SU-DHL-6 (cell line): ENCODE results near the gene WDR19.
A peak's percentile ranks its signal among the peaks of the same experiment; 100 is the strongest.

Source experiments
- H2AFZ ChIP-seq: fragments of 200-600 bp; sonication (generic); 2 replicates; pipeline ENCODE4 v1.6.1; 2014; ENCODE audit warnings: low read depth, mild to moderate bottlenecking, moderate library complexity, mixed read lengths, antibody characterized with exemption, low read length; ENCODE audit not compliant: severe bottlenecking
- H3F3A ChIP-seq: fragments of 200-600 bp; shearing (Covaris generic); 2 replicates; pipeline ENCODE4 v1.6.0; 2016; ENCODE audit warnings: antibody characterized with exemption, mild to moderate bottlenecking; ENCODE audit not compliant: insufficient read depth
- H3K27ac ChIP-seq: fragments of 200-600 bp; sonication (generic); 2 replicates; pipeline ENCODE4 v1.5.1; 2016; ENCODE audit warnings: low read depth, mild to moderate bottlenecking, low read length, moderate library complexity, mixed read lengths
- H3K27me3 ChIP-seq: fragments of 200-600 bp; sonication (generic), shearing (Covaris generic); 2 replicates; pipeline ENCODE4 v1.6.0; 2014; ENCODE audit warnings: mild to moderate bottlenecking, low read length
- H3K36me3 ChIP-seq: fragments of 200-600 bp; sonication (generic); 2 replicates; pipeline ENCODE4 v1.6.1; 2014; ENCODE audit warnings: mild to moderate bottlenecking, low read length, mixed read lengths
- H3K4me2 ChIP-seq: fragments of 300-600, 200-600 bp; shearing (Covaris generic), sonication (generic); 2 replicates; pipeline ENCODE4 v1.6.0; 2014; ENCODE audit warnings: low read length, low read depth, mild to moderate bottlenecking; ENCODE audit not compliant: poor library complexity, severe bottlenecking
- H3K4me3 ChIP-seq: fragments of 200-600 bp; sonication (generic); 2 replicates; pipeline ENCODE4 v1.5.1; 2014; ENCODE audit warnings: antibody characterized with exemption, low read length, mild to moderate bottlenecking, mixed read lengths; ENCODE audit not compliant: insufficient read depth, poor library complexity, severe bottlenecking
- H3K79me2 ChIP-seq: fragments of 200-600 bp; sonication (generic); 2 replicates; pipeline ENCODE4 v1.6.1; 2014; ENCODE audit warnings: mild to moderate bottlenecking, low read length, moderate library complexity; ENCODE audit not compliant: insufficient read depth
- H3K9ac ChIP-seq: fragments of 200-600 bp; sonication (generic); 2 replicates; pipeline ENCODE4 v1.7.0; 2014; ENCODE audit warnings: mild to moderate bottlenecking, low read length
- H3K9me2 ChIP-seq: fragments of 200-600 bp; sonication (generic); replicated peaks from 2 replicates; pipeline ENCODE4 v1.6.1; 2014; ENCODE audit warnings: low read length; ENCODE audit not compliant: insufficient read depth
- H3K9me3 ChIP-seq: fragments of 200-600 bp; sonication (generic); 2 replicates; pipeline ENCODE4 v1.6.1; 2014; ENCODE audit warnings: low read length, mixed read lengths; ENCODE audit not compliant: insufficient read depth
- H4K20me1 ChIP-seq: fragments of 200-600 bp; sonication (generic); 2 replicates; pipeline ENCODE4 v1.6.1; 2014; ENCODE audit warnings: low read depth, mild to moderate bottlenecking, antibody characterized with exemption, low read length, moderate library complexity, mixed read lengths
- CTCF ChIP-seq: fragments of 200-600 bp; sonication (generic); IDR thresholded peaks from one replicate; pipeline ENCODE4 v1.5.1; 2017; ENCODE audit warnings: antibody characterized with exemption, mild to moderate bottlenecking, low read length, moderate library complexity; ENCODE audit not compliant: insufficient read depth, poor library complexity, severe bottlenecking
- EZH2phosphoT487 ChIP-seq: fragments of 200-600 bp; sonication (generic), shearing (Covaris generic); conservative IDR thresholded peaks from 2 replicates; pipeline ENCODE4 v1.6.1; 2018; ENCODE audit warnings: mild to moderate bottlenecking, antibody characterized with exemption, low read length, moderate library complexity, mixed read lengths

Gene WDR19

DNA sequence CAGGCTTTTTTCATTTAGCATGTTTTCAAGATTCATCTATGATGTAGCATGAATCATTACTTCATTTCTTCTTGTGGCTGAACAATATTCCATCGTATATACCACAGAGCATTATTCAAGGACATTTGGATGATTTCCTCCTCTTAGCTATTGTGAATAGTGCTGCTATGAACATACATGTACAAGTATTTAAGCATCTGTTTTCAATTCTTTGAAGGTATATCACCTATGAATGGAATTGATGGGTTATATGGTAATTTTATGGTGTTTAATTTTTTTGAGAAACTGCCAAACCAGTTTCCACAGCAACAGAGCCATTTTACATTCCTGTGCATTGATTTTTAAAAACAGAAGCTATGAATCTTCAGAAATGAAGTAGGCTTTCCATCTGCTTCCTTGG lies 36.1 kb upstream of the WDR19 start:
- Histone ChIP-seq H3K4me2 (no peak overlapping the region), H3K9me2 (no peaks in the 10 kb centered on the region), H3K36me3 (no peaks in the 10 kb centered on the region), H4K20me1 (no peaks in the 10 kb centered on the region), H3K4me3 (no peak overlapping the region), H3K79me2 (no peaks in the 10 kb centered on the region), H3K27ac (no peak overlapping the region), H2AFZ (no peak overlapping the region), H3K27me3 (no peaks in the 10 kb centered on the region), H3F3A (no peaks in the 10 kb centered on the region), H3K9ac (no peak overlapping the region), H3K9me3 (no peaks in the 10 kb centered on the region)
- no peak for TF ChIP-seq CTCF
- no peak for TF ChIP-seq EZH2phosphoT487

GRCh38 chr4:39154009-39154408 lies 28.3 kb upstream of the WDR19 start:
- Histone ChIP-seq H2AFZ (peak overlapping the region; percentile 6), H3F3A (no peaks in the 10 kb centered on the region), H3K4me3 (no peak overlapping the region), H3K27me3 (no peaks in the 10 kb centered on the region), H3K27ac (no peak overlapping the region), H3K4me2 (no peak overlapping the region), H3K9me2 (no peaks in the 10 kb centered on the region), H4K20me1 (no peaks in the 10 kb centered on the region), H3K9ac (no peak overlapping the region), H3K79me2 (no peaks in the 10 kb centered on the region), H3K9me3 (no peaks in the 10 kb centered on the region), H3K36me3 (no peaks in the 10 kb centered on the region)
- TF ChIP-seq EZH2phosphoT487 = no peak
- TF ChIP-seq CTCF = no peak

DNA sequence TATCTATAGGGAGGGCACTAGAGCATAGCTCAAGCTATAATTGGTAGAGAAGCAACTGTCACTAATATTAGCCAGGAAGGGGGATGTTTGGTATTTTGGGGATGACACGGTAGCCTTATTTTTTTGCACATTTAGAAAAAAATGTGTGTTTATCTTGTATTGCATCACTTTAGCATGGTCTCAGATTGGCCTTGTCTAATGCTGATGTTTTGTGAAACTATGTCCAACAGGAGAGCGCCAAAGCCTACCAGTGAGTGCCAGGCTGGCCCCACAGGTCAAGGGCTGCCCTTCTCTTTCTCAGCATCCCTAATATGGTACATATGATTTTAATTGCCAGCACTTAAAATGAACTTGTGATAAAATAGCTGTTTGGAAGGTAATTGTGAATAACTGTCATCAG lies 24.8 kb upstream of the WDR19 start:
- no peak overlapping the region for H3K4me2 ChIP-seq
- H3K27me3 ChIP-seq = no peaks in the 10 kb centered on the region
- no peaks in the 10 kb centered on the region for H3K9me3 ChIP-seq
- H2AFZ ChIP-seq = no peak overlapping the region
- no peaks in the 10 kb centered on the region for H3K79me2 ChIP-seq
- no peaks in the 10 kb centered on the region; the same call in 1 of the 2 replicates for H3F3A ChIP-seq
- H3K36me3 ChIP-seq = no peaks in the 10 kb centered on the region
- H4K20me1 ChIP-seq = no peaks in the 10 kb centered on the region
- no peak overlapping the region for H3K27ac ChIP-seq
- H3K9ac ChIP-seq = no peak overlapping the region
- H3K4me3 ChIP-seq = no peak overlapping the region
- TF ChIP-seq CTCF (no peak), EZH2phosphoT487 (no peak)
- H3K9me2 ChIP-seq = no peaks in the 10 kb centered on the region

- H3K4me3 ChIP-seq = peak overlapping the region; percentile 27
- no peaks in the 10 kb centered on the region for H3K9me3 ChIP-seq
- TF ChIP-seq CTCF (no peak), EZH2phosphoT487 (no peak)
- peak overlapping the region; percentile 98 for H3K27ac ChIP-seq
- no peaks in the 10 kb centered on the region for H4K20me1 ChIP-seq
- H3K4me2 ChIP-seq = peak overlapping the region; percentile 77
- no peaks in the 10 kb centered on the region for H3K9me2 ChIP-seq
- H3K27me3 ChIP-seq = no peaks in the 10 kb centered on the region
- H3K36me3 ChIP-seq = no peaks in the 10 kb centered on the region
- H3K9ac ChIP-seq = peak overlapping the region; percentile 57
- no peaks in the 10 kb centered on the region for H3K79me2 ChIP-seq
- H2AFZ ChIP-seq = peak overlapping the region; percentile 22
- H3F3A ChIP-seq = peaks cover 36% of the 10 kb centered on the region
These were observed 16.2 kb upstream of the WDR19 start for GRCh38 chr4:39166177-39166576.
